ENCODE measurements around the gene DGKI. TPM values are rescaled to one million over a fixed set of nuclear protein-coding genes. Genes with fewer than 3 reads are reported as not detected.

Gene DGKI
- total and polyA plus RNA-seq, 11 donors: 0.36 to 4.6 (median 1.0) TPM

DNA sequence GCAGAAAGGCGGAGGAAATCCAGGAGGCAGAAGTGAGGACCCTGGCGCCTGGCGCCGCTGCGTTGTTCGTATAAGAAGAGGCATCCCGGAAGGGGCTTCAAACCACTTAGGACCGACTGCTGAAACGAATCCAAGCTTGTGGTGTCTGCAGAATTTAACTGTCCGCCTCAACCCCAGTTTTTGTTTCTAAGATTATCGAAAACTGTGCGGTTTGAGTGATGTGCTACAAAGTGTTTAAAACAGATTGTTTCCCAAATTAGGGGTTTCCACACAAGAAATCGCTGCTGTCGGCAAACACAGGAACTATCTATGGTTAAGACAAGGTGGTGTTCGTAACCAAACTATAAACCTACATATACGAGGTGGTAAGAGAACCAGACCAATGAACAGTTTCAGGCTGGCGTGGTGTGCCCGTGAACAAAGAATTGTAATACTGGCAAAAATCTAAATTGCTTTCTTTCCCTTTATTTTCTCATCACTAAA lies 835 bp upstream of the DGKI start:
- TF ChIP-seq POLR2A (IDR thresholded peaks at IDR 0.05): no peak
- TF ChIP-seq, protein P1, sequence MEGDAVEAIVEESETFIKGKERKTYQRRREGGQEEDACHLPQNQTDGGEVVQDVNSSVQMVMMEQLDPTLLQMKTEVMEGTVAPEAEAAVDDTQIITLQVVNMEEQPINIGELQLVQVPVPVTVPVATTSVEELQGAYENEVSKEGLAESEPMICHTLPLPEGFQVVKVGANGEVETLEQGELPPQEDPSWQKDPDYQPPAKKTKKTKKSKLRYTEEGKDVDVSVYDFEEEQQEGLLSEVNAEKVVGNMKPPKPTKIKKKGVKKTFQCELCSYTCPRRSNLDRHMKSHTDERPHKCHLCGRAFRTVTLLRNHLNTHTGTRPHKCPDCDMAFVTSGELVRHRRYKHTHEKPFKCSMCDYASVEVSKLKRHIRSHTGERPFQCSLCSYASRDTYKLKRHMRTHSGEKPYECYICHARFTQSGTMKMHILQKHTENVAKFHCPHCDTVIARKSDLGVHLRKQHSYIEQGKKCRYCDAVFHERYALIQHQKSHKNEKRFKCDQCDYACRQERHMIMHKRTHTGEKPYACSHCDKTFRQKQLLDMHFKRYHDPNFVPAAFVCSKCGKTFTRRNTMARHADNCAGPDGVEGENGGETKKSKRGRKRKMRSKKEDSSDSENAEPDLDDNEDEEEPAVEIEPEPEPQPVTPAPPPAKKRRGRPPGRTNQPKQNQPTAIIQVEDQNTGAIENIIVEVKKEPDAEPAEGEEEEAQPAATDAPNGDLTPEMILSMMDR (IDR thresholded peaks at IDR 0.05): no peak
- H3K36me3 ChIP-seq: peaks cover 0 to 8% (median 0%) of the 10 kb centered on the region in 9 donors
- no peak for DNase-seq
- whole genome bisulfite sequencing, 4 donors: 38 to 52% (median 39%) methylated on average over 18 of the region's 18 CpGs
- H3K4me1 ChIP-seq: peaks cover 0 to 12% (median 5%) of the 10 kb centered on the region in 12 donors
- no peaks in the 10 kb centered on the region for H3K9me3 ChIP-seq
- ATAC-seq: peak in 1 of 4 donors; percentile 21
- intact Hi-C loops (cut with DNase I): no loop called here
- peaks cover 0 to 46% (median 22%) of the 10 kb centered on the region in 9 donors for H3K27me3 ChIP-seq
- H3K4me3 ChIP-seq: peak overlapping the region in 7 of 12 donors; percentile 36 to 56 (median 39)
- no peak overlapping the region for H3K27ac ChIP-seq

DNA sequence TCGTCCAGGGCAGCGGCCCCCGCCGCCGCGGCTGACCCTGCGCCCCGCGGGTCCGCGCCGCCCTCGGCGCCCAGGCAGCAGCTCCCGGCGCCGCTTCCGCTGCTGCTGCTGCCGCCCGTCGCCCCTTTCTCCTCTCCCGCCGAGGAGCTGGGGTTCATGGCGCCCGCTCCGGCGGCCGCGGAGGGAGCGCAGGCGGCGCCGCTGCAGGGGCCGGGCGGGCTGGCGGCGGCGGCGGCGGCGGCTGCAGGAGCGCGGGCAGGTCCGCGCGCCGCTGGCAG lies 286 bp downstream of the DGKI start:
- Histone ChIP-seq H3K27me3 (peaks cover 0 to 46% (median 22%) of the 10 kb centered on the region in 9 donors), H3K9me3 (no peaks in the 10 kb centered on the region), H3K27ac (no peak overlapping the region), H3K4me1 (peaks cover 0 to 12% (median 5%) of the 10 kb centered on the region in 12 donors), H3K4me3 (peak overlapping the region in 10 of 12 donors; percentile 32 to 56 (median 38)), H3K36me3 (peaks cover 0 to under 1% (median 0%) of the 10 kb centered on the region in 9 donors)
- WGBS, 4 donors: 0 to 1% (median 0%) methylated on average over 4 to 47 of the region's 47 CpGs; no CpG with 5 or more reads in 1 of the 4 donors
- no peak for DNase-seq
- TF ChIP-seq, protein P1 (IDR thresholded peaks at IDR 0.05): no peak
- no peak for TF ChIP-seq POLR2A (IDR thresholded peaks at IDR 0.05)
- intact Hi-C loops (cut with DNase I): no loop called here
- no peak for ATAC-seq

DNA sequence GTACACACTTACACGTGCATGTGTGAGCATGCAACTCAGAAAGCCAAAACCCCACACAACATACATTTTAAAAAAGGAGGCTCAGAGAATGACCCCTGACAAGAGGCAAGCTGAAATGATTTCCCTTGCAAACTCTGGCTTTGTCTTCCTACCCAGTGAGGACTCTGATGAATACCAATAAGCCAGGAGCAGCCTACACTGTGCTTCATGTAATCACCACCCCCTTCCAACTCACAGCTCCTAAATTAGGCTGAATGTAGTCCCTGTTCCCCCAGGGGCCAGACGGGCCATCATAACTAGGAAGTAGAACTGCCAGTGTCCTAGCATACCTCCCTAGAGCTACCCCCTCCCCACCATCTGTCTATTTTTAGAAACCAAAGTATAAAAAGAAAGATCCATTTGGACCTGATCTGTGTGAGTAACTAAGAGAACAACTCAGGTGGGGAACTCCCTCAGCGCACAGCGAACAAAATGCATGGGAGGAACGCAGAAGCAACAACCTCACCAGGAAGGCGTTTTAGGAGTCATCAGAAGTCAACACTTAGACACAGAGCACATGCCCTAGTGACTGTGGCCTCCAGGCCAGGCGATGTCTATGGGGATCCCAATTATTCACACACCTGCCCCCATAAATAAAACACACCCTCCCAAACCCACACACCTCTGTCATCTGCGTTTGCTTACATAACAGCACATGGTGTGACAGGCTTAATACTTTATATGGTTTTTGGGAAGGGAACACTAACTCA lies 1.9 kb downstream of the DGKI start:
- Histone ChIP-seq H3K9me3 (no peaks in the 10 kb centered on the region), H3K27ac (no peak overlapping the region), H3K27me3 (peaks cover 0 to 46% (median 22%) of the 10 kb centered on the region in 9 donors), H3K36me3 (no peaks in the 10 kb centered on the region), H3K4me1 (peaks cover 0 to 12% (median 5%) of the 10 kb centered on the region in 12 donors), H3K4me3 (no peak overlapping the region)
- no peak for DNase-seq
- no peak for ATAC-seq
- 89 to 92% (median 90%) methylated on average over 8 of the region's 8 CpGs for WGBS, 4 donors
- intact Hi-C loops (cut with DNase I): no loop called here
- TF ChIP-seq, protein P1 (IDR thresholded peaks at IDR 0.05): no peak
- TF ChIP-seq POLR2A (IDR thresholded peaks at IDR 0.05): no peak

DNA sequence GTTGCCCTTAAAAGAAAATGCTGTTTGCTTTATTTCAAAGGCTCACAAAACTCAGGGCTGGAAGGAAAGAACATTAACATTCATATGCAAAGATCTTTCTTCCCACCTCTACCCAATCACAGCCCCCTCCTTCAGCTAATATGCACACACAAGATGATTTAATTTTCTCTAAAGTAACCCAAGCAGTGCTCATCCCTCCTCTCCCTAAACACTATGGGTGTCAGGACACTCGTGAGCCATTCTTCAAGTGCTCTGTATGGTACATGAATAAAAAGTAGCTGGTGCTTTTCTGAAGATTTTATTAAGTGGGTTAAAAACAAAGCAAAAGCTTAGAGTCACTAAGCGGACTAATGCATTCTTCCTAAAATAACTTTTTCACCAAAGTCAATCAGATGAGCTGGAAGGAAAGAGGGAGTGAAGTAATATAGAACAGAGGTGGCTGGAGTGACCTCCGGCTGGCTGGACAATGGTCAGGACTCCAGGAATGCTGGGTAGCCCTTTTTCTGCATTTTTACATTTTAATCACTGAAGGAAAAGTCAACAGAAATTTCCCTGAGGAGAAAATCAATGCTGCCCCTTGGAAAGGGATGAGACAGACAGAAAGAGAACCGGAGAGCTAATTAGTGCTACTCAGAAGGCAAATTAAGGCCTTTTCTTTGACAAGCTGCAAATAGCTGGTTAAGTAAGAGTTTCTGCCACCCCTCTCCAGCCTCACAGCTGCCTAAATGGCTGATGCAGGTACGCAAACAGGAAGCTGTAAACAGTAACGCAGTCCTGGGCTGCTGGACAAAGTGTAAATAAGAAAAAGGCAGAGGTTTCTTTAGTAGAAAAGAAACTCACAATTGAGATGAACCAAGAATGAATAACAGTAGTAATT lies 6.6 kb downstream of the DGKI start:
- intact Hi-C loops (cut with DNase I): no loop called here
- 75 to 86% (median 83%) methylated on average over 6 of the region's 6 CpGs for WGBS, 4 donors
- ATAC-seq: no peak

More for the DNA sequence above, 6.6 kb downstream of the DGKI start:
- H3K9me3 ChIP-seq: no peaks in the 10 kb centered on the region
- no peak overlapping the region for H3K27ac ChIP-seq
- DNase-seq: no peak
- no peaks in the 10 kb centered on the region for H3K36me3 ChIP-seq
- H3K4me1 ChIP-seq: no peaks in the 10 kb centered on the region
- H3K4me3 ChIP-seq: no peak overlapping the region
- no peak for TF ChIP-seq POLR2A (IDR thresholded peaks at IDR 0.05)
- TF ChIP-seq, protein P1 (IDR thresholded peaks at IDR 0.05): no peak
- peaks cover 0 to 16% (median 5%) of the 10 kb centered on the region in 9 donors for H3K27me3 ChIP-seq
